Mucosa of descending colon (tissue), 3 donors: ENCODE data around the gene INSC. TPM values are rescaled to one million over a fixed set of nuclear protein-coding genes. Genes with fewer than 3 reads are reported as not detected.
A peak's percentile ranks its signal among the peaks of the same experiment; 100 is the strongest.

Experiments
- ATAC-seq: fragments of 200-7000 bp; cut with Tn5 transposase; one replicate; pipeline ENCODE4 v1.9.1; 2020; ENCODE audit warnings: mild to moderate bottlenecking, moderate library complexity
- DNase-seq, 3 donors: peaks; one replicate each; pipeline ENCODE4 v3.0.0-alpha.2; 2020
- H3K36me3 ChIP-seq: fragments of 200-600 bp; one replicate; pipeline ENCODE4 v1.8.0; 2021; ENCODE audit warnings: low read depth, mild to moderate bottlenecking
- H3K4me1 ChIP-seq: fragments of 200-600 bp; one replicate; pipeline ENCODE4 v1.8.0; 2021; ENCODE audit warnings: low read depth, mild to moderate bottlenecking
- H3K4me3 ChIP-seq: fragments of 200-600 bp; one replicate; pipeline ENCODE4 v1.8.0; 2021; ENCODE audit warnings: mild to moderate bottlenecking
- H3K9me3 ChIP-seq: fragments of 200-600 bp; one replicate; pipeline ENCODE4 v1.8.0; 2021; ENCODE audit warnings: mild to moderate bottlenecking
- CTCF ChIP-seq: fragments of 200-600 bp; IDR thresholded peaks from one replicate; pipeline ENCODE4 v1.8.0; 2022; ENCODE audit warnings: antibody characterized with exemption, mild to moderate bottlenecking
- intact Hi-C, 2 donors: fragments of 100-400 bp; cut with DNase I in 1 of 2; cut with micrococcal nuclease in 1 of 2; formaldehyde crosslinking; loops; one replicate each; pipeline versions ENCODE4 v1.11.0 to v1.11.1; 2022; cut with DNase I, micrococcal nuclease
- total RNA-seq, 3 donors: library from RNA; stranded (reverse); fragmentation: NEBNext Ultra II Directional in 2 of 3; extraction: Animal tissue kit (Norgen Biotek cat#: 25700) in 2 of 3; gene quantifications; one replicate each; pipeline versions ENCODE4 v1.2.1 to v1.2.4, GENCODE V29; 2021 to 2023
- donor health status: DM: no; HTN: no; CAD: no; lungs with moderate emphysema.
- donor health status: DM: no; HTN: no; CAD: no.
- donor health status: DM: no; HTN: yes; CAD: no.

The INSC gene
- total RNA-seq, 3 donors from 2014 or later, result 1.4 to 4.2 (median 2.6) TPM

GRCh38 chr11:15158351-15159015, 43.8 kb downstream of the INSC start:
- ATAC-seq (peak; percentile 51), DNase-seq (no peak)
- H3K9me3 ChIP-seq, result no peaks in the 10 kb centered on the region
- TF ChIP-seq CTCF, result no peak
- no peak overlapping the region for H3K4me3 ChIP-seq
- H3K4me1 ChIP-seq, result peaks cover 9% of the 10 kb centered on the region
- H3K36me3 ChIP-seq, result no peaks in the 10 kb centered on the region
- intact Hi-C loops, result no loop called here

GRCh38 chr11:15159085-15159484, 44.4 kb downstream of the INSC start:
- DNase-seq (peak in 1 of 3 donors; percentile 23), ATAC-seq (peak; percentile 76)
- intact Hi-C loops, result no loop called here
- H3K9me3 ChIP-seq, result no peaks in the 10 kb centered on the region
- peaks cover 9% of the 10 kb centered on the region for H3K4me1 ChIP-seq
- no peak overlapping the region for H3K4me3 ChIP-seq
- TF ChIP-seq CTCF, result no peak
- no peaks in the 10 kb centered on the region for H3K36me3 ChIP-seq

GRCh38 chr11:15161790-15162189, 47.1 kb downstream of the INSC start:
- intact Hi-C loops, result no loop called here
- ATAC-seq (peak; percentile 11), DNase-seq (no peak)
- Histone ChIP-seq H3K4me1 (peaks cover 9% of the 10 kb centered on the region), H3K4me3 (no peak overlapping the region), H3K36me3 (no peaks in the 10 kb centered on the region), H3K9me3 (no peaks in the 10 kb centered on the region)
- TF ChIP-seq CTCF, result no peak

GRCh38 chr11:15163136-15163535, 48.4 kb downstream of the INSC start:
- DNase-seq (no peak), ATAC-seq (no peak)
- Histone ChIP-seq H3K4me3 (no peak overlapping the region), H3K36me3 (no peaks in the 10 kb centered on the region), H3K9me3 (no peaks in the 10 kb centered on the region), H3K4me1 (peaks cover 5% of the 10 kb centered on the region)
- TF ChIP-seq CTCF, result no peak
- intact Hi-C loops, result no loop called here

- H3K4me1 ChIP-seq, result no peaks in the 10 kb centered on the region
- intact Hi-C loops, result no loop called here
- H3K4me3 ChIP-seq, result no peak overlapping the region
- no peaks in the 10 kb centered on the region for H3K9me3 ChIP-seq
- ATAC-seq, result no peak
- DNase-seq, result no peak
- no peaks in the 10 kb centered on the region for H3K36me3 ChIP-seq
- TF ChIP-seq CTCF, result no peak
Observed at GRCh38 chr11:15166204-15166603, 51.5 kb downstream of the INSC start.
